CD4-positive, alpha-beta T cell treated with Interleukin-1 beta for 1 hour (primary cell): ENCODE measurements around the gene PTPRCAP.
"Not testable (repeated sequence)": the region's sequence is repeated elsewhere in the genome, so short reads cannot be mapped to it uniquely, and the experiment has no call there.

Experiments
- DNase-seq, 2 donors: peaks; one replicate each; pipeline ENCODE4 v3.0.0-alpha.2; 2020 to 2022

Gene PTPRCAP

GRCh38 chr11:67440229-67441097 is 3.0 kb upstream of the PTPRCAP start:
- DNase-seq, result no peak

GRCh38 chr11:67439321-67440228 is 2.1 kb upstream of the PTPRCAP start:
- DNase-seq, result peak in 1 of 2 donors; percentile 37

GRCh38 chr11:67438158-67438902 is 848 bp upstream of the PTPRCAP start:
- DNase-seq, result peak; percentile 69 to 77

GRCh38 chr11:67437809-67438157 is 301 bp upstream of the PTPRCAP start:
- DNase-seq, result no peak

- DNase-seq, result peak; percentile 59 to 61
Measured at GRCh38 chr11:67436459-67437081, 912 bp downstream of the PTPRCAP start.

GRCh38 chr11:67435727-67436458 is 1.6 kb downstream of the PTPRCAP start:
- no peak for DNase-seq

- DNase-seq, result no peak
Measured at GRCh38 chr11:67435031-67435726, 2.3 kb downstream of the PTPRCAP start.

GRCh38 chr11:67434395-67434881 is 3.0 kb downstream of the PTPRCAP start:
- peak in 1 of 2 donors; percentile 14 for DNase-seq

GRCh38 chr11:67433536-67434394 is 3.7 kb downstream of the PTPRCAP start:
- peak in 1 of 2 donors; percentile 39 for DNase-seq

- no peak for DNase-seq
Measured at GRCh38 chr11:67432655-67433349, 4.7 kb downstream of the PTPRCAP start.

GRCh38 chr11:67431346-67432249 is 5.9 kb downstream of the PTPRCAP start:
- DNase-seq, result no peak

- no peak for DNase-seq
Measured at GRCh38 chr11:67429722-67430121, 7.8 kb downstream of the PTPRCAP start.

GRCh38 chr11:67429038-67429668 is 8.3 kb downstream of the PTPRCAP start:
- no peak for DNase-seq

- peak; percentile 97 to 98 for DNase-seq
Measured at GRCh38 chr11:67428052-67429001, 9.2 kb downstream of the PTPRCAP start, which contains the start of gene RPS6KB2. TSS of gene RPS6KB2 (plus strand) at chr11:67428494. CDS start at chr11:67428546, 52 bp downstream.

GRCh38 chr11:67427364-67427859 is 10.1 kb downstream of the PTPRCAP start:
- DNase-seq, result not testable (repeated sequence)
